ENCODE data around the gene METTL18. TPM values are rescaled to one million over a fixed set of nuclear protein-coding genes. Genes with fewer than 3 reads are reported as not detected.

METTL18 gene
- polyA plus RNA-seq, 3 donors, result 0.68 to 2.5 (median 2.3) TPM

- WGBS (ENCODE audit: insufficient coverage), result no CpG with 5 or more reads among the region's 1 CpG
- no peak overlapping the region for H3K27ac ChIP-seq (ENCODE audit: low read depth in 1 of 2, low read length in 2 of 2)
- no peak overlapping the region for H3K4me3 ChIP-seq (replicated peaks in 1 of 3; ENCODE audit: low read depth in 2 of 3, low read length in 3 of 3)
- Mint-ChIP-seq H3K4me1 (no peaks in the 10 kb centered on the region), H3K36me3 (peaks cover 47 to 69% of the 10 kb centered on the region in 2 donors), H3K27me3 (ENCODE audit: low read depth in 3 of 3) (no peaks in the 10 kb centered on the region), H3K9me3 (no peaks in the 10 kb centered on the region), H3K4me3 (no peak overlapping the region), H3K27ac (no peak overlapping the region)
- intact Hi-C loops (cut with micrococcal nuclease), result no loop called here
- no peaks in the 10 kb centered on the region for H4K20me1 ChIP-seq (ENCODE audit: insufficient read depth, low read length)
- TF ChIP-seq CTCF (IDR thresholded peaks at IDR 0.05), result no peak
- H3K79me2 ChIP-seq (ENCODE audit: insufficient read depth, low read length), result no peaks in the 10 kb centered on the region
- no peak overlapping the region for H2AFZ ChIP-seq (ENCODE audit: insufficient read depth, low read depth, low read length, poor library complexity, severe bottlenecking)
- no peak for DNase-seq
- H3K4me2 ChIP-seq (replicated peaks; ENCODE audit: extremely low read depth, low read length, poor library complexity, severe bottlenecking), result no peak overlapping the region
- H3K36me3 ChIP-seq (replicated peaks in 1 of 2; ENCODE audit: control insufficient read depth in 1 of 2, insufficient read depth in 2 of 2, low read length in 2 of 2), result peaks cover 52 to 95% of the 10 kb centered on the region in 2 donors
- H3K4me1 ChIP-seq (ENCODE audit: control insufficient read depth in 1 of 2, insufficient read depth in 2 of 2, low read length in 2 of 2), result no peaks in the 10 kb centered on the region
- H3K27me3 ChIP-seq (ENCODE audit: control insufficient read depth in 2 of 2, insufficient read depth in 2 of 2, low read length in 2 of 2), result no peaks in the 10 kb centered on the region
- H3K9me3 ChIP-seq (replicated peaks in 1 of 2; ENCODE audit: control insufficient read depth in 1 of 2, insufficient read depth in 1 of 2, low read length in 2 of 2), result no peaks in the 10 kb centered on the region
- no peak overlapping the region for H3K9ac ChIP-seq (ENCODE audit: insufficient read depth, low read length, poor library complexity, severe bottlenecking)
Observed at GRCh38 chr1:169829671-169830070, 35.0 kb upstream of the METTL18 start.

GRCh38 chr1:169824153-169824552, 29.4 kb upstream of the METTL18 start:
- no peak overlapping the region for H3K27ac Mint-ChIP-seq
- no peaks in the 10 kb centered on the region for H3K27me3 Mint-ChIP-seq (ENCODE audit: low read depth in 3 of 3)
- intact Hi-C loops (cut with micrococcal nuclease), result no loop called here
- peaks cover 30 to 52% of the 10 kb centered on the region in 2 donors for H3K36me3 Mint-ChIP-seq
- no peaks in the 10 kb centered on the region for H3K9me3 ChIP-seq (replicated peaks in 1 of 2; ENCODE audit: control insufficient read depth in 1 of 2, insufficient read depth in 1 of 2, low read length in 2 of 2)
- no peak overlapping the region for H3K9ac ChIP-seq (ENCODE audit: insufficient read depth, low read length, poor library complexity, severe bottlenecking)
- H3K9me3 Mint-ChIP-seq, result no peaks in the 10 kb centered on the region
- no peak overlapping the region for H3K4me3 ChIP-seq (replicated peaks in 1 of 3; ENCODE audit: low read depth in 2 of 3, low read length in 3 of 3)
- no peak overlapping the region for H2AFZ ChIP-seq (ENCODE audit: insufficient read depth, low read depth, low read length, poor library complexity, severe bottlenecking)
- no peaks in the 10 kb centered on the region for H4K20me1 ChIP-seq (ENCODE audit: insufficient read depth, low read length)
- H3K27me3 ChIP-seq (ENCODE audit: control insufficient read depth in 2 of 2, insufficient read depth in 2 of 2, low read length in 2 of 2), result no peaks in the 10 kb centered on the region
- no peak for TF ChIP-seq CTCF (IDR thresholded peaks at IDR 0.05)
- H3K4me1 Mint-ChIP-seq, result no peaks in the 10 kb centered on the region
- no peaks in the 10 kb centered on the region for H3K4me1 ChIP-seq (ENCODE audit: control insufficient read depth in 1 of 2, insufficient read depth in 2 of 2, low read length in 2 of 2)
- H3K79me2 ChIP-seq (ENCODE audit: insufficient read depth, low read length), result no peaks in the 10 kb centered on the region
- H3K4me2 ChIP-seq (replicated peaks; ENCODE audit: extremely low read depth, low read length, poor library complexity, severe bottlenecking), result no peak overlapping the region
- H3K36me3 ChIP-seq (replicated peaks in 1 of 2; ENCODE audit: control insufficient read depth in 1 of 2, insufficient read depth in 2 of 2, low read length in 2 of 2), result peaks cover 33 to 74% of the 10 kb centered on the region in 2 donors
- WGBS (ENCODE audit: insufficient coverage), result 100% methylated on average over 2 of the region's 3 CpGs
- DNase-seq, result no peak
- no peak overlapping the region for H3K4me3 Mint-ChIP-seq
- no peak overlapping the region for H3K27ac ChIP-seq (ENCODE audit: low read depth in 1 of 2, low read length in 2 of 2)
